K562 (cell line): ENCODE measurements around the gene ITGB1BP2. TPM values are rescaled to one million over a fixed set of nuclear protein-coding genes. Genes with fewer than 3 reads are reported as not detected.

ENCODE experiments used
- ATAC-seq: fragments of 200-7000 bp; cut with Tn5 transposase; 3 replicates; pipeline ENCODE4 v1.9.1; 2020; ENCODE audit warnings: moderate library complexity
- BruUV-seq: library from RNA; stranded (reverse); fragments of 400-500 nt; replicated peaks from 2 replicates; lab custom pipeline; 2021; lab: Mats Ljungman, UMichigan
- CTCF ChIA-PET: fragments of 300-600 bp; formaldehyde crosslinking; extraction: SDS; loops from one replicate; lab custom pipeline; 2021; ENCODE audit warnings: low intra/inter-chr PET ratio; lab: Yijun Ruan, JAX
- POLR2A ChIA-PET: fragments of 300-600, 350-650 bp; sonication (Branson Sonifier 250); formaldehyde crosslinking; extraction: SDS; loops from one replicate; lab custom pipeline; 2021; ENCODE audit warnings: antibody characterized with exemption, inconsistent platforms; lab: Yijun Ruan, JAX
- DNase-seq, 4 experiments: peaks; one replicate each; pipeline versions ENCODE4 v3.0.0 to v3.0.0-alpha.2; 2011 to 2018; ENCODE audit warnings: low spot score in 3 of 4, mixed read lengths in 3 of 4; ENCODE audit errors: extremely low read depth in 1 of 4
- FAIRE-seq: peaks from 2 replicates; lab custom pipeline; 2011; peaks lifted over from hg19 to GRCh38; lab: Jason Lieb, UNC
- H2AFZ ChIP-seq: 2 replicates; pipeline ENCODE4 v1.6.0; 2011; ENCODE audit warnings: low read depth, low read length, control low read depth, inconsistent platforms
- H3K27ac ChIP-seq: fragments of 200-600 bp; 3 replicates; pipeline ENCODE4 v1.8.0; 2011; ENCODE audit warnings: low read depth, mild to moderate bottlenecking, control low read depth, inconsistent platforms, low read length, moderate library complexity, mixed read lengths; ENCODE audit errors: extremely low read depth
- H3K27me3 ChIP-seq, 2 experiments: fragments of 300-600 bp in 1 of 2; 2 replicates in 1 of 2; 3 replicates in 1 of 2; pipeline versions ENCODE4 v1.6.0 to v1.8.0; 2011; ENCODE audit warnings: inconsistent platforms in 2 of 2, low read length in 2 of 2, mild to moderate bottlenecking in 1 of 2, mixed read lengths in 1 of 2, moderate library complexity in 1 of 2; ENCODE audit not compliant: control insufficient read depth in 2 of 2, insufficient read depth in 2 of 2
- H3K36me3 ChIP-seq: fragments of 300-600 bp; 3 replicates; pipeline ENCODE4 v1.8.0; 2011; ENCODE audit warnings: mild to moderate bottlenecking, low read length, inconsistent platforms; ENCODE audit not compliant: control insufficient read depth, insufficient read depth
- H3K4me1 ChIP-seq, 2 experiments: fragments of 200-600 bp in 1 of 2; replicated peaks in 1 of 2; 2 replicates in 1 of 2; 3 replicates in 1 of 2; pipeline versions ENCODE4 v1.5.1 to v1.8.0; 2011; ENCODE audit warnings: inconsistent platforms in 2 of 2, low read length in 2 of 2, mild to moderate bottlenecking in 1 of 2, mixed read lengths in 1 of 2, moderate library complexity in 1 of 2; ENCODE audit not compliant: control insufficient read depth in 2 of 2, insufficient read depth in 2 of 2
- H3K4me2 ChIP-seq: 2 replicates; pipeline ENCODE4 v1.6.1; 2011; ENCODE audit warnings: low read length, control low read depth, inconsistent platforms, mixed read lengths; ENCODE audit not compliant: insufficient read depth
- H3K4me3 ChIP-seq: fragments of 200-600 bp; sonication (generic), shearing (Covaris generic); 2 replicates; pipeline ENCODE4 v1.5.1; 2016; ENCODE audit warnings: control low read depth, inconsistent platforms
- H3K79me2 ChIP-seq: fragments of 200-600 bp; 3 replicates; pipeline ENCODE4 v1.8.0; 2011; ENCODE audit warnings: low read length, inconsistent platforms; ENCODE audit not compliant: control insufficient read depth, insufficient read depth
- H3K9ac ChIP-seq, 2 experiments: 2 replicates each; pipeline versions ENCODE4 v1.6.0 to v1.6.1; 2011; ENCODE audit warnings: low read depth in 2 of 2, low read length in 2 of 2, control low read depth in 1 of 2, inconsistent platforms in 1 of 2, mild to moderate bottlenecking in 1 of 2, mixed read lengths in 1 of 2; ENCODE audit not compliant: insufficient read depth in 1 of 2
- H3K9me1 ChIP-seq: one replicate; pipeline ENCODE4 v1.6.0; 2011; ENCODE audit warnings: inconsistent platforms, mild to moderate bottlenecking, low read length, moderate library complexity; ENCODE audit not compliant: control insufficient read depth, insufficient read depth
- H3K9me3 ChIP-seq: replicated peaks from 2 replicates; pipeline ENCODE4 v1.5.1; 2011; ENCODE audit warnings: low read depth, low read length, inconsistent platforms; ENCODE audit not compliant: control insufficient read depth, insufficient read depth
- H4K20me1 ChIP-seq: replicated peaks from 2 replicates; pipeline ENCODE4 v1.6.1; 2011; ENCODE audit warnings: low read length, inconsistent platforms, mixed read lengths; ENCODE audit not compliant: control insufficient read depth, insufficient read depth
- CTBP1 ChIP-seq: fragments of 450-650 bp; IDR thresholded peaks from 2 replicates; pipeline ENCODE4 v1.6.1; 2016; ENCODE audit warnings: borderline replicate concordance
- DDX20 ChIP-seq: fragments of 450-650 bp; IDR thresholded peaks from 2 replicates; pipeline ENCODE4 v1.6.1; 2016; ENCODE audit warnings: missing genetic modification characterization, low read depth, mild to moderate bottlenecking, missing compliant biosample characterization, moderate library complexity
- E2F5 ChIP-seq: sonication (generic); formaldehyde crosslinking; IDR thresholded peaks from 2 replicates; pipeline ENCODE4 v1.8.0; 2022; ENCODE audit warnings: mild to moderate bottlenecking, missing genetic modification reagents
- JUND ChIP-seq, 2 experiments: IDR thresholded peaks; 2 replicates in 1 of 2; 3 replicates in 1 of 2; pipeline ENCODE4 v1.6.1; 2011; ENCODE audit warnings: borderline replicate concordance in 2 of 2, low read depth in 2 of 2, low read length in 2 of 2, improper control_type of control experiment in 1 of 2, missing biosample characterization in 1 of 2, missing genetic modification characterization in 1 of 2, missing genetic modification reagents in 1 of 2
- PPARD ChIP-seq: fragments of 250-450 bp; sonication (Bioruptor Pico); IDR thresholded peaks from 2 replicates; pipeline ENCODE4 v1.8.0; 2022; ENCODE audit warnings: inconsistent platforms, mild to moderate bottlenecking, moderate library complexity
- THRAP3 ChIP-seq: fragments of 450-650 bp; IDR thresholded peaks from 2 replicates; pipeline ENCODE4 v1.6.1; 2016; ENCODE audit warnings: mild to moderate bottlenecking, inconsistent platforms, borderline replicate concordance
- ZNF140 ChIP-seq: fragments of 250-450 bp; sonication (Bioruptor Pico); IDR thresholded peaks from 2 replicates; pipeline ENCODE4 v1.8.0; 2021; ENCODE audit warnings: moderate library complexity, mild to moderate bottlenecking, inconsistent platforms
- WGBS: fragments of 100-300 bp; shearing (Covaris generic); methylation state at CpG from one replicate; pipeline ENCODE4 v1.1.6; 2016; ENCODE audit warnings: low coverage, mixed read lengths; ENCODE audit not compliant: insufficient coverage; ENCODE audit errors: missing lambda C conversion rate; 5-methylcytosine and 5-hydroxymethylcytosine counted together
- in situ Hi-C: fragments of 300-500 bp; cut with MboI; formaldehyde crosslinking; loops from 4 replicates; pipeline ENCODE4 v1.15.0; 2018; ENCODE audit warnings: inconsistent platforms, mixed read lengths
- intact Hi-C: fragments of 100-400 bp; cut with micrococcal nuclease; formaldehyde crosslinking; loops from 2 replicates; pipeline ENCODE4 v1.14.2; 2022
- polyA plus RNA-seq, 8 experiments: library from polyadenylated mRNA; depleted of rRNA in 4 of 8; stranded (reverse) in 5 of 8; unstranded in 3 of 8; fragments of >200 nt; fragmentation: Nextera tagmentation in 2 of 8; fragmentation: Illumina TruSeq in 1 of 8; extraction: Ambion mirVana in 2 of 8; extraction: Trizol in 1 of 8; gene quantifications; 2 replicates each; pipeline versions ENCODE4 v1.2.1 to v1.2.3, GENCODE V29; 2011 to 2014; ENCODE audit warnings: inconsistent platforms in 1 of 8, missing spikeins in 1 of 8
- total RNA-seq, 7 experiments: library from RNA; depleted of rRNA in 6 of 7; stranded (reverse); fragments of >200 nt in 6 of 7; fragmentation: Illumina TruSeq in 2 of 7; extraction: Trizol in 2 of 7; gene quantifications; 2 replicates each; pipeline versions ENCODE4 v1.2.1 to v1.2.3, GENCODE V29; 2011 to 2021; ENCODE audit warnings: low replicate concordance in 1 of 7
- TF ChIP-seq, protein P1 (sequence below): fragments of 450-650 bp; IDR thresholded peaks from 2 replicates; pipeline ENCODE4 v1.6.1; 2016; ENCODE audit warnings: mild to moderate bottlenecking
- TF ChIP-seq, protein P2 (sequence below), 2 experiments: fragments of 450-650 bp in 1 of 2; sonication (generic) in 1 of 2; formaldehyde crosslinking in 1 of 2; IDR thresholded peaks in 1 of 2; conservative IDR thresholded peaks in 1 of 2; 2 replicates each; pipeline versions ENCODE4 v1.6.1 to v1.8.1; 2016 to 2023; ENCODE audit warnings: mild to moderate bottlenecking in 2 of 2, moderate library complexity in 2 of 2, inconsistent platforms in 1 of 2, missing genetic modification reagents in 1 of 2

The ITGB1BP2 gene
- total and polyA plus RNA-seq, 9 of the 15 experiments (the other 6 are each of a cell fraction or from before 2014, with no cell fraction given) = 1.6 to 4.0 (median 1.9) TPM

DNA sequence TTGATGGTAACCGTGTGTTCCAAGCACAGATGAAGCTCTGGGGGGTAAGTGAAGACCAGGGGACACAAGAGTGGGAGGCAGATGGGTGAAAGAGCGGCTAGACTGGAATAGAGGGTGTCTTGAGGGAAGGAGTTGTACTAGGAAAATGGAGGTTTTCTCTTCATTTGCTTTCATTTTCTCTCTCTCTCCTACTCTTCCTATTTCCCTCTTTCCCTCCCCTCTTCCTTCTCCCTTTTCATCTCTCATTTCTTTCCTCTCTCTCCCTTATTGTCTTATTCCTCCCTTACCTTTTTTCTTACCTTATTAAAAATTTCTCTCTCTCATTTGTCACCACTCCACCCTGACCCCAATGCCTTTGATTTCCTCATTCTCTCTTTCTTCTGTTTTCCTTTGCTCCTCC is 3.0 kb downstream of the ITGB1BP2 start:
- POLR2A ChIA-PET = no interaction called here
- FAIRE-seq (no peak), DNase-seq (no peak)

GRCh38 chrX:71315917-71316316 is 14.4 kb downstream of the ITGB1BP2 start:
- H2AFZ ChIP-seq = no peak overlapping the region
- no peaks in the 10 kb centered on the region for H3K4me1 ChIP-seq
- no peak overlapping the region for H3K4me2 ChIP-seq
- no peak overlapping the region for H3K4me3 ChIP-seq
- no peaks in the 10 kb centered on the region for H3K79me2 ChIP-seq
- no peaks in the 10 kb centered on the region for H3K9me1 ChIP-seq
- ChIA-PET POLR2A (no interaction called here), CTCF (no interaction called here)
- FAIRE-seq (no peak), ATAC-seq (no peak; the same call in 1 of the 3 replicates), DNase-seq (no peak)
- BruUV-seq = no TSS peak
- no peaks in the 10 kb centered on the region for H3K36me3 ChIP-seq
- no peaks in the 10 kb centered on the region for H3K9me3 ChIP-seq
- no peak overlapping the region for H3K9ac ChIP-seq
- intact Hi-C loops (no loop called here), in situ Hi-C loops (no loop called here)
- no peak overlapping the region for H3K27ac ChIP-seq
- TF ChIP-seq, protein P1, sequence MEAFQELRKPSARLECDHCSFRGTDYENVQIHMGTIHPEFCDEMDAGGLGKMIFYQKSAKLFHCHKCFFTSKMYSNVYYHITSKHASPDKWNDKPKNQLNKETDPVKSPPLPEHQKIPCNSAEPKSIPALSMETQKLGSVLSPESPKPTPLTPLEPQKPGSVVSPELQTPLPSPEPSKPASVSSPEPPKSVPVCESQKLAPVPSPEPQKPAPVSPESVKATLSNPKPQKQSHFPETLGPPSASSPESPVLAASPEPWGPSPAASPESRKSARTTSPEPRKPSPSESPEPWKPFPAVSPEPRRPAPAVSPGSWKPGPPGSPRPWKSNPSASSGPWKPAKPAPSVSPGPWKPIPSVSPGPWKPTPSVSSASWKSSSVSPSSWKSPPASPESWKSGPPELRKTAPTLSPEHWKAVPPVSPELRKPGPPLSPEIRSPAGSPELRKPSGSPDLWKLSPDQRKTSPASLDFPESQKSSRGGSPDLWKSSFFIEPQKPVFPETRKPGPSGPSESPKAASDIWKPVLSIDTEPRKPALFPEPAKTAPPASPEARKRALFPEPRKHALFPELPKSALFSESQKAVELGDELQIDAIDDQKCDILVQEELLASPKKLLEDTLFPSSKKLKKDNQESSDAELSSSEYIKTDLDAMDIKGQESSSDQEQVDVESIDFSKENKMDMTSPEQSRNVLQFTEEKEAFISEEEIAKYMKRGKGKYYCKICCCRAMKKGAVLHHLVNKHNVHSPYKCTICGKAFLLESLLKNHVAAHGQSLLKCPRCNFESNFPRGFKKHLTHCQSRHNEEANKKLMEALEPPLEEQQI = no peak
- no peak for TF ChIP-seq ZNF140 (CRISPR knock-in tag)
- peak; percentile 15; the same call in 1 of the 2 replicates for TF ChIP-seq JUND (IDR thresholded peaks at IDR 0.05; ENCODE audit: borderline replicate concordance, low read depth, low read length)
- TF ChIP-seq JUND (tag; IDR thresholded peaks at IDR 0.05; ENCODE audit: borderline replicate concordance, low read depth, low read length) = no peak
- TF ChIP-seq, protein P2, sequence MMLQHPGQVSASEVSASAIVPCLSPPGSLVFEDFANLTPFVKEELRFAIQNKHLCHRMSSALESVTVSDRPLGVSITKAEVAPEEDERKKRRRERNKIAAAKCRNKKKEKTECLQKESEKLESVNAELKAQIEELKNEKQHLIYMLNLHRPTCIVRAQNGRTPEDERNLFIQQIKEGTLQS (IDR thresholded peaks at IDR 0.05) = 0 out of 2 replicates have a peak, but pooled peaks have one; percentile 20
- TF ChIP-seq, protein P2 (CRISPR knock-in tag; conservative IDR thresholded peaks at IDR 0.05) = no peak
- no peaks in the 10 kb centered on the region for H4K20me1 ChIP-seq
- WGBS = 62% methylated on average over 4 of the region's 7 CpGs
- no peaks in the 10 kb centered on the region for H3K27me3 ChIP-seq

More for the DNA sequence above, 3.0 kb downstream of the ITGB1BP2 start:
- intact Hi-C loops = no loop called here
- H3K79me2 ChIP-seq = no peaks in the 10 kb centered on the region
- no peaks in the 10 kb centered on the region for H3K9me1 ChIP-seq
- WGBS = 82% methylated on average over 1 of the region's 2 CpGs
- no peak overlapping the region for H3K9ac ChIP-seq
- no peaks in the 10 kb centered on the region for H3K9me3 ChIP-seq
- CTCF ChIA-PET = no interaction called here
- ATAC-seq = no peak
- BruUV-seq = no TSS peak
- H4K20me1 ChIP-seq = no peaks in the 10 kb centered on the region; the same call in 1 of the 2 replicates
- no peak for TF ChIP-seq THRAP3
- no peak for TF ChIP-seq E2F5
- TF ChIP-seq DDX20 = no peak
- TF ChIP-seq CTBP1 = no peak
- no peak for TF ChIP-seq PPARD
- TF ChIP-seq, all 486 proteins: peak for 0
- no peak overlapping the region for H3K4me2 ChIP-seq
- H3K4me3 ChIP-seq = no peak overlapping the region
- in situ Hi-C loops = no loop called here
- peaks cover 21% of the 10 kb centered on the region; the same call in 2 of the 3 replicates for H3K36me3 ChIP-seq
- H3K27ac ChIP-seq = no peak overlapping the region
- H3K4me1 ChIP-seq = peaks cover 0 to 14% of the 10 kb centered on the region in 2 experiments; a peak in 3 of 5 replicates
- no peak overlapping the region for H2AFZ ChIP-seq
- no peaks in the 10 kb centered on the region for H3K27me3 ChIP-seq
